SU-DHL-6 (cell line): ENCODE data around the gene ZNF672.

Experiments used
- H2AFZ ChIP-seq: fragments of 200-600 bp; sonication (generic); 2 replicates; pipeline ENCODE4 v1.6.1; 2014; ENCODE audit warnings: low read depth, mild to moderate bottlenecking, moderate library complexity, mixed read lengths, antibody characterized with exemption, low read length; ENCODE audit not compliant: severe bottlenecking
- H3F3A ChIP-seq: fragments of 200-600 bp; shearing (Covaris generic); 2 replicates; pipeline ENCODE4 v1.6.0; 2016; ENCODE audit warnings: antibody characterized with exemption, mild to moderate bottlenecking; ENCODE audit not compliant: insufficient read depth
- H3K27ac ChIP-seq: fragments of 200-600 bp; sonication (generic); 2 replicates; pipeline ENCODE4 v1.5.1; 2016; ENCODE audit warnings: low read depth, mild to moderate bottlenecking, low read length, moderate library complexity, mixed read lengths
- H3K27me3 ChIP-seq: fragments of 200-600 bp; sonication (generic), shearing (Covaris generic); 2 replicates; pipeline ENCODE4 v1.6.0; 2014; ENCODE audit warnings: mild to moderate bottlenecking, low read length
- H3K36me3 ChIP-seq: fragments of 200-600 bp; sonication (generic); 2 replicates; pipeline ENCODE4 v1.6.1; 2014; ENCODE audit warnings: mild to moderate bottlenecking, low read length, mixed read lengths
- H3K4me2 ChIP-seq: fragments of 300-600, 200-600 bp; shearing (Covaris generic), sonication (generic); 2 replicates; pipeline ENCODE4 v1.6.0; 2014; ENCODE audit warnings: low read length, low read depth, mild to moderate bottlenecking; ENCODE audit not compliant: poor library complexity, severe bottlenecking
- H3K4me3 ChIP-seq: fragments of 200-600 bp; sonication (generic); 2 replicates; pipeline ENCODE4 v1.5.1; 2014; ENCODE audit warnings: antibody characterized with exemption, low read length, mild to moderate bottlenecking, mixed read lengths; ENCODE audit not compliant: insufficient read depth, poor library complexity, severe bottlenecking
- H3K79me2 ChIP-seq: fragments of 200-600 bp; sonication (generic); 2 replicates; pipeline ENCODE4 v1.6.1; 2014; ENCODE audit warnings: mild to moderate bottlenecking, low read length, moderate library complexity; ENCODE audit not compliant: insufficient read depth
- H3K9ac ChIP-seq: fragments of 200-600 bp; sonication (generic); 2 replicates; pipeline ENCODE4 v1.7.0; 2014; ENCODE audit warnings: mild to moderate bottlenecking, low read length
- H3K9me2 ChIP-seq: fragments of 200-600 bp; sonication (generic); replicated peaks from 2 replicates; pipeline ENCODE4 v1.6.1; 2014; ENCODE audit warnings: low read length; ENCODE audit not compliant: insufficient read depth
- H3K9me3 ChIP-seq: fragments of 200-600 bp; sonication (generic); 2 replicates; pipeline ENCODE4 v1.6.1; 2014; ENCODE audit warnings: low read length, mixed read lengths; ENCODE audit not compliant: insufficient read depth
- H4K20me1 ChIP-seq: fragments of 200-600 bp; sonication (generic); 2 replicates; pipeline ENCODE4 v1.6.1; 2014; ENCODE audit warnings: low read depth, mild to moderate bottlenecking, antibody characterized with exemption, low read length, moderate library complexity, mixed read lengths
- EZH2phosphoT487 ChIP-seq: fragments of 200-600 bp; sonication (generic), shearing (Covaris generic); conservative IDR thresholded peaks from 2 replicates; pipeline ENCODE4 v1.6.1; 2018; ENCODE audit warnings: mild to moderate bottlenecking, antibody characterized with exemption, low read length, moderate library complexity, mixed read lengths
- TF ChIP-seq, protein P1 (sequence below): fragments of 200-600 bp; sonication (generic); IDR thresholded peaks from one replicate; pipeline ENCODE4 v1.5.1; 2017; ENCODE audit warnings: antibody characterized with exemption, mild to moderate bottlenecking, low read length, moderate library complexity; ENCODE audit not compliant: insufficient read depth, poor library complexity, severe bottlenecking

Gene ZNF672

DNA sequence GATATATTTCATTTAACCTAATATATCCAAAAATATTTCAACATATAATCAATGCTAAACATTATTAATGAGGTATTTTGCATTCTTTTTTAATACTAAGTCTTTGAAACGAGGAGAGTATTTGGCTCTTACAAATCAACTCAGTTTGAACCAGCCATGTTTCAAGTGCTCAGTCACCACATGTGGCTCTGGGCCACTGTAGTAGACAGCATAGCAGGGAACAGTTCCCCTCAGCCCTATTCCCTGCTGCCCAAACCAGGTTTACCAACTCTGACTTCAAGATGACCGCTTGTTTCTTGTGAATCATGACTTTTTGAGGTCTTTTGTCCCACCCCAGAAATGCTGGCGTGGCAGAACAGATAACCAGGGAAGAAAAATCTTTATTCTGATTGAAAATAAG, 5.7 kb downstream of the ZNF672 start:
- H3K36me3 ChIP-seq, result no peaks in the 10 kb centered on the region
- no peaks in the 10 kb centered on the region for H3K27me3 ChIP-seq
- peaks cover 38% of the 10 kb centered on the region for H3K79me2 ChIP-seq
- no peak for TF ChIP-seq EZH2phosphoT487
- TF ChIP-seq, protein P1, sequence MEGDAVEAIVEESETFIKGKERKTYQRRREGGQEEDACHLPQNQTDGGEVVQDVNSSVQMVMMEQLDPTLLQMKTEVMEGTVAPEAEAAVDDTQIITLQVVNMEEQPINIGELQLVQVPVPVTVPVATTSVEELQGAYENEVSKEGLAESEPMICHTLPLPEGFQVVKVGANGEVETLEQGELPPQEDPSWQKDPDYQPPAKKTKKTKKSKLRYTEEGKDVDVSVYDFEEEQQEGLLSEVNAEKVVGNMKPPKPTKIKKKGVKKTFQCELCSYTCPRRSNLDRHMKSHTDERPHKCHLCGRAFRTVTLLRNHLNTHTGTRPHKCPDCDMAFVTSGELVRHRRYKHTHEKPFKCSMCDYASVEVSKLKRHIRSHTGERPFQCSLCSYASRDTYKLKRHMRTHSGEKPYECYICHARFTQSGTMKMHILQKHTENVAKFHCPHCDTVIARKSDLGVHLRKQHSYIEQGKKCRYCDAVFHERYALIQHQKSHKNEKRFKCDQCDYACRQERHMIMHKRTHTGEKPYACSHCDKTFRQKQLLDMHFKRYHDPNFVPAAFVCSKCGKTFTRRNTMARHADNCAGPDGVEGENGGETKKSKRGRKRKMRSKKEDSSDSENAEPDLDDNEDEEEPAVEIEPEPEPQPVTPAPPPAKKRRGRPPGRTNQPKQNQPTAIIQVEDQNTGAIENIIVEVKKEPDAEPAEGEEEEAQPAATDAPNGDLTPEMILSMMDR, result no peak
- H3K4me2 ChIP-seq, result no peak overlapping the region
- H3F3A ChIP-seq, result no peaks in the 10 kb centered on the region
- H2AFZ ChIP-seq, result no peak overlapping the region
- no peak overlapping the region for H3K4me3 ChIP-seq
- no peaks in the 10 kb centered on the region for H4K20me1 ChIP-seq
- no peaks in the 10 kb centered on the region for H3K9me3 ChIP-seq
- H3K9me2 ChIP-seq, result no peaks in the 10 kb centered on the region
- no peak overlapping the region for H3K9ac ChIP-seq
- no peak overlapping the region for H3K27ac ChIP-seq

DNA sequence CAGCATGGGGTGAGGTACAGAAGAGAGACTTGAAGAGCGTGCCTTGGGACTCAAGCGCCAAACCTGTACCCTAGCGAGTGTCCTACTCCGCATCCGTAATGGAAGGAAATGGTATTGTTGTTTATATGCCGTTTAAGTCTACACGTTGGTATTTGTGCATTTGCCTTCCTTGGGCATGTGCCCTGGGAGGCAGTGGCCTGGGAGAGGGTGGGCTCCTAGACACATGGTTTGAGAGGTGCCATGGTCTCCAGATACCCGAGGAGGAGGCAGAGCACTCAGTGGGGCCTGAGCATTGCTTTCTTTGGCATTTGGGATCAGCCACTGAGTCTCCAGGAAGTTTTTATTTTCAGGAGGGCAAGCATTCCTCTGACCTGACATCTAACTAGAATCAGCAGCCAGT, 6.5 kb downstream of the ZNF672 start:
- no peak overlapping the region for H3K9ac ChIP-seq
- H3K36me3 ChIP-seq, result no peaks in the 10 kb centered on the region
- H3K4me3 ChIP-seq, result no peak overlapping the region
- no peaks in the 10 kb centered on the region for H3K9me3 ChIP-seq
- H3K79me2 ChIP-seq, result peaks cover 35% of the 10 kb centered on the region
- no peaks in the 10 kb centered on the region for H3F3A ChIP-seq
- H4K20me1 ChIP-seq, result no peaks in the 10 kb centered on the region
- no peaks in the 10 kb centered on the region for H3K27me3 ChIP-seq
- H3K4me2 ChIP-seq, result no peak overlapping the region
- TF ChIP-seq EZH2phosphoT487, result no peak
- TF ChIP-seq, protein P1, result no peak
- no peaks in the 10 kb centered on the region for H3K9me2 ChIP-seq
- no peak overlapping the region for H3K27ac ChIP-seq
- H2AFZ ChIP-seq, result no peak overlapping the region

DNA sequence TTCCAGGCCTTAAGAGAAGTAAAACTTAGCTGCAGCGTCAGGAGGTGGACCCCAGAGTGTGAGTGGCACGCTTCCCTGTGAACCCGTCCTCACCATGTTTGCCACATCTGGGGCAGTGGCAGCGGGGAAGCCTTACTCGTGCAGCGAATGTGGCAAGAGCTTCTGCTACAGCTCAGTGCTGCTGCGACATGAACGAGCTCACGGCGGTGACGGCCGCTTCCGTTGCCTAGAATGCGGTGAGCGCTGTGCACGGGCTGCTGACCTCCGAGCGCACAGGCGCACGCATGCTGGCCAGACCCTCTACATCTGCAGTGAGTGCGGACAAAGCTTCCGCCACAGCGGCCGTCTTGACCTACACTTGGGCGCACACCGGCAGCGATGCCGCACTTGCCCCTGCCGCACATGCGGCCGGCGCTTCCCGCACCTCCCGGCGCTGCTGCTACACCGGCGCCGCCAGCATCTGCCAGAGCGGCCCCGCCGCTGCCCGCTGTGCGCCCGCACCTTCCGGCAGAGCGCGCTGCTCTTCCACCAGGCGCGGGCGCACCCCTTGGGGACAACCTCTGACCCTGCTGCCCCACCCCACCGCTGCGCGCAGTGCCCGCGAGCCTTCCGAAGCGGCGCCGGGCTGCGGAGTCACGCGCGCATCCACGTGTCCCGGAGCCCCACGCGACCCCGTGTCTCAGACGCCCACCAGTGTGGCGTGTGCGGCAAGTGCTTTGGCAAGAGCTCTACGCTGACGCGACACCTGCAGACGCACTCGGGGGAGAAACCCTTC, 9.3 kb downstream of the ZNF672 start:
- no peaks in the 10 kb centered on the region for H3K36me3 ChIP-seq

More for the DNA sequence above, 9.3 kb downstream of the ZNF672 start:
- Histone ChIP-seq H3K9ac (no peak overlapping the region), H3K4me3 (no peak overlapping the region), H3F3A (no peaks in the 10 kb centered on the region), H4K20me1 (no peaks in the 10 kb centered on the region), H3K27ac (no peak overlapping the region), H3K9me2 (no peaks in the 10 kb centered on the region), H3K9me3 (no peaks in the 10 kb centered on the region), H2AFZ (no peak overlapping the region), H3K79me2 (0 out of 2 replicates have a peak, but pooled peaks cover 8% of the 10 kb centered on the region), H3K27me3 (no peaks in the 10 kb centered on the region), H3K4me2 (no peak overlapping the region)
- TF ChIP-seq EZH2phosphoT487, result no peak
- TF ChIP-seq, protein P1, result no peak
